T-helper 17 cell (primary cell): Measurements from ENCODE around the gene EPAS1. TPM values are rescaled to one million over a fixed set of nuclear protein-coding genes. Genes with fewer than 3 reads are reported as not detected.

ENCODE experiments used
- ATAC-seq: fragments of 150-1000 bp; cut with Tn5 transposase; 2 replicates; pipeline ENCODE4 v1.10.0; 2021; ENCODE audit warnings: mild to moderate bottlenecking, moderate library complexity
- DNase-seq, 3 donors: peaks; one replicate each; pipeline versions ENCODE4 v3.0.0 to v3.0.0-alpha.2; 2020 to 2021
- H3K9me3 ChIP-seq: one replicate; pipeline ENCODE4 v1.7.0; 2013; ENCODE audit warnings: low read length, mild to moderate bottlenecking; ENCODE audit not compliant: control insufficient read depth, poor library complexity, severe bottlenecking
- H3K27ac Mint-ChIP-seq: one replicate; pipeline ENCODE4 v1.8.0; 2022; ENCODE audit warnings: mild to moderate bottlenecking, moderate library complexity, mixed read lengths
- H3K27me3 Mint-ChIP-seq: one replicate; pipeline ENCODE4 v1.8.0; 2022; ENCODE audit warnings: mixed read lengths
- H3K36me3 Mint-ChIP-seq: one replicate; pipeline ENCODE4 v1.8.0; 2022; ENCODE audit warnings: low read depth, mixed read lengths
- H3K4me1 Mint-ChIP-seq: one replicate; pipeline ENCODE4 v1.8.0; 2022; ENCODE audit warnings: mild to moderate bottlenecking, mixed read lengths
- H3K4me3 Mint-ChIP-seq: one replicate; pipeline ENCODE4 v1.8.0; 2022; ENCODE audit warnings: mild to moderate bottlenecking, moderate library complexity, mixed read lengths
- total RNA-seq, 4 donors: library from RNA in 2 of 4; stranded (reverse) in 2 of 4; gene quantifications; one replicate each; pipeline ENCODE4 v1.2.3 and lab custom pipeline; 2022 to 2026

Gene EPAS1
- total RNA-seq, 2 donors from 2014 or later, result 0.97 to 9.1 TPM

GRCh38 chr2:46263347-46263746 lies 33.9 kb upstream of the EPAS1 start:
- ATAC-seq, result no peak
- no peak overlapping the region for H3K27ac Mint-ChIP-seq
- peaks cover 17% of the 10 kb centered on the region for H3K27me3 Mint-ChIP-seq
- no peak overlapping the region for H3K4me3 Mint-ChIP-seq
- H3K4me1 Mint-ChIP-seq, result peaks cover 9% of the 10 kb centered on the region
- H3K9me3 ChIP-seq, result no peaks in the 10 kb centered on the region
- DNase-seq, result no peak
- no peaks in the 10 kb centered on the region for H3K36me3 Mint-ChIP-seq

- ATAC-seq, result no peak
- no peak overlapping the region for H3K27ac Mint-ChIP-seq
- no peaks in the 10 kb centered on the region for H3K36me3 Mint-ChIP-seq
- no peaks in the 10 kb centered on the region for H3K9me3 ChIP-seq
- DNase-seq, result no peak
- H3K27me3 Mint-ChIP-seq, result peaks cover 23% of the 10 kb centered on the region
- no peak overlapping the region for H3K4me3 Mint-ChIP-seq
- peaks cover 11% of the 10 kb centered on the region for H3K4me1 Mint-ChIP-seq
These were observed 32.8 kb upstream of the EPAS1 start for GRCh38 chr2:46264447-46264846.

GRCh38 chr2:46266134-46266533 lies 31.1 kb upstream of the EPAS1 start:
- Mint-ChIP-seq H3K4me1 (peaks cover 13% of the 10 kb centered on the region), H3K36me3 (no peaks in the 10 kb centered on the region), H3K27me3 (peaks cover 33% of the 10 kb centered on the region), H3K4me3 (no peak overlapping the region), H3K27ac (no peak overlapping the region)
- no peak for ATAC-seq
- H3K9me3 ChIP-seq, result no peaks in the 10 kb centered on the region
- no peak for DNase-seq

- no peaks in the 10 kb centered on the region for H3K9me3 ChIP-seq
- H3K36me3 Mint-ChIP-seq, result no peaks in the 10 kb centered on the region
- H3K4me1 Mint-ChIP-seq, result peaks cover 15% of the 10 kb centered on the region
- H3K4me3 Mint-ChIP-seq, result no peak overlapping the region
- no peak for ATAC-seq
- no peak for DNase-seq
- no peak overlapping the region for H3K27ac Mint-ChIP-seq
- H3K27me3 Mint-ChIP-seq, result peaks cover 39% of the 10 kb centered on the region
These were observed 29.6 kb upstream of the EPAS1 start for GRCh38 chr2:46267616-46268015.

- Mint-ChIP-seq H3K4me1 (peaks cover 15% of the 10 kb centered on the region), H3K4me3 (no peak overlapping the region), H3K27me3 (peaks cover 39% of the 10 kb centered on the region), H3K27ac (no peak overlapping the region), H3K36me3 (no peaks in the 10 kb centered on the region)
- ATAC-seq, result no peak
- no peaks in the 10 kb centered on the region for H3K9me3 ChIP-seq
- DNase-seq, result no peak
These were observed 29.0 kb upstream of the EPAS1 start for GRCh38 chr2:46268196-46268595.

GRCh38 chr2:46269001-46269400 lies 28.2 kb upstream of the EPAS1 start:
- ATAC-seq, result no peak

GRCh38 chr2:46269544-46270273 lies 27.5 kb upstream of the EPAS1 start:
- Mint-ChIP-seq H3K4me1 (peaks cover 12% of the 10 kb centered on the region), H3K4me3 (no peak overlapping the region), H3K36me3 (no peaks in the 10 kb centered on the region), H3K27me3 (peaks cover 45% of the 10 kb centered on the region), H3K27ac (no peak overlapping the region)
- DNase-seq, result no peak
- no peak for ATAC-seq
- no peaks in the 10 kb centered on the region for H3K9me3 ChIP-seq

More at GRCh38 chr2:46269001-46269400, 28.2 kb upstream of the EPAS1 start:
- Mint-ChIP-seq H3K36me3 (no peaks in the 10 kb centered on the region), H3K4me3 (no peak overlapping the region), H3K27me3 (peaks cover 39% of the 10 kb centered on the region), H3K4me1 (peaks cover 12% of the 10 kb centered on the region), H3K27ac (no peak overlapping the region)
- DNase-seq, result no peak
- no peaks in the 10 kb centered on the region for H3K9me3 ChIP-seq

GRCh38 chr2:46270384-46270783 lies 26.8 kb upstream of the EPAS1 start:
- Mint-ChIP-seq H3K4me3 (no peak overlapping the region), H3K27ac (no peak overlapping the region), H3K27me3 (peaks cover 45% of the 10 kb centered on the region), H3K36me3 (no peaks in the 10 kb centered on the region), H3K4me1 (peaks cover 12% of the 10 kb centered on the region)
- ATAC-seq (no peak), DNase-seq (no peak)
- H3K9me3 ChIP-seq, result no peaks in the 10 kb centered on the region

GRCh38 chr2:46273225-46273863 lies 23.9 kb upstream of the EPAS1 start:
- peaks cover 8% of the 10 kb centered on the region for H3K36me3 Mint-ChIP-seq
- no peak for ATAC-seq

GRCh38 chr2:46273919-46274318 lies 23.3 kb upstream of the EPAS1 start:
- H3K4me1 Mint-ChIP-seq, result peaks cover 13% of the 10 kb centered on the region
- no peak overlapping the region for H3K27ac Mint-ChIP-seq
- peaks cover 70% of the 10 kb centered on the region for H3K27me3 Mint-ChIP-seq
- ATAC-seq (no peak), DNase-seq (no peak)
- peaks cover 8% of the 10 kb centered on the region for H3K36me3 Mint-ChIP-seq
- H3K4me3 Mint-ChIP-seq, result no peak overlapping the region
- H3K9me3 ChIP-seq, result no peaks in the 10 kb centered on the region

More at GRCh38 chr2:46273225-46273863, 23.9 kb upstream of the EPAS1 start:
- Mint-ChIP-seq H3K27ac (no peak overlapping the region), H3K4me1 (peaks cover 16% of the 10 kb centered on the region), H3K4me3 (no peak overlapping the region), H3K27me3 (peaks cover 70% of the 10 kb centered on the region)
- no peak for DNase-seq
- no peaks in the 10 kb centered on the region for H3K9me3 ChIP-seq

- no peak overlapping the region for H3K4me3 Mint-ChIP-seq
- H3K27ac Mint-ChIP-seq, result no peak overlapping the region
- no peak for ATAC-seq
- no peak for DNase-seq
- peaks cover 8% of the 10 kb centered on the region for H3K36me3 Mint-ChIP-seq
- peaks cover 13% of the 10 kb centered on the region for H3K4me1 Mint-ChIP-seq
- no peaks in the 10 kb centered on the region for H3K9me3 ChIP-seq
- H3K27me3 Mint-ChIP-seq, result peaks cover 72% of the 10 kb centered on the region
These were observed 22.6 kb upstream of the EPAS1 start for GRCh38 chr2:46274586-46274985.

GRCh38 chr2:46275995-46276394 lies 21.2 kb upstream of the EPAS1 start:
- peaks cover 62% of the 10 kb centered on the region for H3K27me3 Mint-ChIP-seq
- no peak overlapping the region for H3K4me3 Mint-ChIP-seq
- no peak for DNase-seq

GRCh38 chr2:46276642-46277041 lies 20.6 kb upstream of the EPAS1 start:
- Mint-ChIP-seq H3K36me3 (peaks cover 8% of the 10 kb centered on the region), H3K27me3 (peaks cover 60% of the 10 kb centered on the region), H3K4me1 (peaks cover 12% of the 10 kb centered on the region), H3K27ac (no peak overlapping the region), H3K4me3 (no peak overlapping the region)
- ATAC-seq (no peak), DNase-seq (no peak)
- H3K9me3 ChIP-seq, result no peaks in the 10 kb centered on the region

More at GRCh38 chr2:46275995-46276394, 21.2 kb upstream of the EPAS1 start:
- H3K36me3 Mint-ChIP-seq, result peaks cover 8% of the 10 kb centered on the region
- H3K4me1 Mint-ChIP-seq, result peaks cover 12% of the 10 kb centered on the region
- no peak for ATAC-seq
- H3K27ac Mint-ChIP-seq, result no peak overlapping the region
- no peaks in the 10 kb centered on the region for H3K9me3 ChIP-seq
